ENCODE results near the gene ZBTB45. TPM values are rescaled to one million over a fixed set of nuclear protein-coding genes. Genes with fewer than 3 reads are reported as not detected.

The ZBTB45 gene
- total and polyA plus RNA-seq, 10 of the 15 experiments (the other 5 are each of a cell fraction or from before 2014, with no cell fraction given): 0.29 to 17.2 (median 4.2) TPM

DNA sequence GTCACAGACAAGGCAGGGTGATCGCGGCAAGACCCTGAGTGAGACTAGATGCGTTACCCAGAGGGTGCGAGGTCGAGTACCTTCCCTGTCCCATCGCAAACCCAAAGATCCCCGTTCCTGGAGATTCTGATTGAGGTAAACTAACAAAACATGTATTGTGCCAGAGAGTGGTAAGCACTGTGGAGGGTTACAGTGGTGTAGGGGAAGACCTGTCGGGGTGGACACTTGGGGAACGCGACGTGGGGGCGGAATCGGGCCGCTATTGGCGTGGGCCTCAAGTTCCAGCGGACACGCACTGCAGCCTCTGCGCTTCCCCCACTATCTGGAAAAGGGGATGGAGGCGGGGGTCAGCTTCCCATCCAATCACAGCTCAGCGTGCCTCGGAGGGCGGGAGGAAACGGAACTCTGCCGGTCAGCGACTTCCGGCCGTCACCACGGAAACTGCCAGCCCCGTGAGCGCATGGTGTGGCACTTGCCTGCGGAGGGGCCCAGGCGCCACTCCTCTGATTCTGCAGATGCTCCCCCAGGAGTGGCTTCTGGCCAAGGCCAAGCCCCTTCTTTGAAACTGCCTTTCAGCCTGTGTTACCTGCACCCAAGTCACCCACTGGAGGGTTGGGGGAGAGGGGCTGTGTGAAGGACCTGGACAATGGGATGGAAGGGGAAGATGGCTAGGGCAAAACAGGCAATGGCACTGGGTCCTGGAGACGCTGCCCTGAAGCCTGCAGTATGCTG is 39.8 kb upstream of the ZBTB45 start (continued):
- TF ChIP-seq MEF2B (IDR thresholded peaks at IDR 0.05; ENCODE audit: partially characterized antibody, poor library complexity, severe bottlenecking) (peak; percentile 33), EZH2 (IDR thresholded peaks at IDR 0.05; ENCODE audit: borderline replicate concordance, control insufficient read depth, low read depth, low read length) (no peak), EED (IDR thresholded peaks at IDR 0.05; ENCODE audit: low read depth) (peak; percentile 46; the same call in 1 of the 2 replicates), CEBPB (IDR thresholded peaks at IDR 0.05; ENCODE audit: borderline replicate concordance in 1 of 2, low read depth in 2 of 2, low read length in 2 of 2) (no peak), RAD51 (IDR thresholded peaks at IDR 0.05) (no peak), CHD1 (IDR thresholded peaks at IDR 0.05; ENCODE audit: low read depth, low read length) (peak; percentile 93; the same call in 1 of the 2 replicates), SUPT20H (IDR thresholded peaks at IDR 0.05; ENCODE audit: borderline replicate concordance, control insufficient read depth, low read depth, low read length) (no peak), YBX1 (IDR thresholded peaks at IDR 0.05) (no peak), NFXL1 (IDR thresholded peaks at IDR 0.05; ENCODE audit: borderline replicate concordance) (no peak), PAX8 (IDR thresholded peaks at IDR 0.05) (no peak), ZNF207 (IDR thresholded peaks at IDR 0.05; ENCODE audit: borderline replicate concordance) (peak; percentile 84; the same call in 1 of the 2 replicates), CHD2 (IDR thresholded peaks at IDR 0.05; ENCODE audit: borderline replicate concordance, low read depth, low read length) (peak; percentile 87), RB1 (IDR thresholded peaks at IDR 0.05; ENCODE audit: borderline replicate concordance) (no peak), TCF7 (IDR thresholded peaks at IDR 0.05; ENCODE audit: borderline replicate concordance) (no peak), PML (IDR thresholded peaks at IDR 0.05; ENCODE audit: low read length) (no peak), SMAD1 (IDR thresholded peaks at IDR 0.05; ENCODE audit: low read depth, partially characterized antibody) (peak; percentile 69), WRNIP1 (IDR thresholded peaks at IDR 0.05; ENCODE audit: borderline replicate concordance, low read depth, low read length) (0 out of 2 replicates have a peak, but pooled peaks have one; percentile 22), YY1 (IDR thresholded peaks at IDR 0.05; ENCODE audit: low read depth, low read length) (peak; percentile 40; the same call in 1 of the 2 replicates), STAT3 (IDR thresholded peaks at IDR 0.05; ENCODE audit: low read depth, low read length) (no peak), RAD21 (IDR thresholded peaks at IDR 0.05; ENCODE audit: insufficient read depth, low read depth, low read length) (no peak), HDGF (IDR thresholded peaks at IDR 0.05) (no peak; the same call in 1 of the 2 replicates), CREM (IDR thresholded peaks at IDR 0.05; ENCODE audit: low read depth) (peak; percentile 51), NR2C2 (IDR thresholded peaks at IDR 0.05; ENCODE audit: borderline replicate concordance, control insufficient read depth, insufficient read length, low read depth) (no peak), ZNF24 (IDR thresholded peaks at IDR 0.05) (no peak; the same call in 1 of the 2 replicates), BCL11A (IDR thresholded peaks at IDR 0.05; ENCODE audit: low read depth, low read length) (no peak), FOXM1 (IDR thresholded peaks at IDR 0.05; ENCODE audit: low read depth, low read length) (no peak)
- TF ChIP-seq, protein P1, sequence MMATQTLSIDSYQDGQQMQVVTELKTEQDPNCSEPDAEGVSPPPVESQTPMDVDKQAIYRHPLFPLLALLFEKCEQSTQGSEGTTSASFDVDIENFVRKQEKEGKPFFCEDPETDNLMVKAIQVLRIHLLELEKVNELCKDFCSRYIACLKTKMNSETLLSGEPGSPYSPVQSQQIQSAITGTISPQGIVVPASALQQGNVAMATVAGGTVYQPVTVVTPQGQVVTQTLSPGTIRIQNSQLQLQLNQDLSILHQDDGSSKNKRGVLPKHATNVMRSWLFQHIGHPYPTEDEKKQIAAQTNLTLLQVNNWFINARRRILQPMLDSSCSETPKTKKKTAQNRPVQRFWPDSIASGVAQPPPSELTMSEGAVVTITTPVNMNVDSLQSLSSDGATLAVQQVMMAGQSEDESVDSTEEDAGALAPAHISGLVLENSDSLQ (IDR thresholded peaks at IDR 0.05): no peak; the same call in 1 of the 2 replicates
- TF ChIP-seq, protein P2, sequence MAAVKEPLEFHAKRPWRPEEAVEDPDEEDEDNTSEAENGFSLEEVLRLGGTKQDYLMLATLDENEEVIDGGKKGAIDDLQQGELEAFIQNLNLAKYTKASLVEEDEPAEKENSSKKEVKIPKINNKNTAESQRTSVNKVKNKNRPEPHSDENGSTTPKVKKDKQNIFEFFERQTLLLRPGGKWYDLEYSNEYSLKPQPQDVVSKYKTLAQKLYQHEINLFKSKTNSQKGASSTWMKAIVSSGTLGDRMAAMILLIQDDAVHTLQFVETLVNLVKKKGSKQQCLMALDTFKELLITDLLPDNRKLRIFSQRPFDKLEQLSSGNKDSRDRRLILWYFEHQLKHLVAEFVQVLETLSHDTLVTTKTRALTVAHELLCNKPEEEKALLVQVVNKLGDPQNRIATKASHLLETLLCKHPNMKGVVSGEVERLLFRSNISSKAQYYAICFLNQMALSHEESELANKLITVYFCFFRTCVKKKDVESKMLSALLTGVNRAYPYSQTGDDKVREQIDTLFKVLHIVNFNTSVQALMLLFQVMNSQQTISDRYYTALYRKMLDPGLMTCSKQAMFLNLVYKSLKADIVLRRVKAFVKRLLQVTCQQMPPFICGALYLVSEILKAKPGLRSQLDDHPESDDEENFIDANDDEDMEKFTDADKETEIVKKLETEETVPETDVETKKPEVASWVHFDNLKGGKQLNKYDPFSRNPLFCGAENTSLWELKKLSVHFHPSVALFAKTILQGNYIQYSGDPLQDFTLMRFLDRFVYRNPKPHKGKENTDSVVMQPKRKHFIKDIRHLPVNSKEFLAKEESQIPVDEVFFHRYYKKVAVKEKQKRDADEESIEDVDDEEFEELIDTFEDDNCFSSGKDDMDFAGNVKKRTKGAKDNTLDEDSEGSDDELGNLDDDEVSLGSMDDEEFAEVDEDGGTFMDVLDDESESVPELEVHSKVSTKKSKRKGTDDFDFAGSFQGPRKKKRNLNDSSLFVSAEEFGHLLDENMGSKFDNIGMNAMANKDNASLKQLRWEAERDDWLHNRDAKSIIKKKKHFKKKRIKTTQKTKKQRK (IDR thresholded peaks at IDR 0.05; ENCODE audit: low read depth, low read length): peak; percentile 28; the same call in 1 of the 2 replicates

Measured in GM12878 (cell line).